HepG2 (cell line): ENCODE data around the gene GOSR1.

Experiments
- CEBPB ChIP-seq: IDR thresholded peaks from 2 replicates; pipeline ENCODE4 v1.6.1; 2011; ENCODE audit warnings: low read depth, low read length, improper control_type of control experiment, borderline replicate concordance
- GABPA ChIP-seq, 2 experiments: IDR thresholded peaks; 2 replicates each; pipeline ENCODE4 v1.6.1; 2011 to 2016; ENCODE audit warnings: low read depth in 2 of 2, low read length in 1 of 2, missing biosample characterization in 1 of 2, missing genetic modification characterization in 1 of 2
- KAT2B ChIP-seq: fragments of 150-350 bp; IDR thresholded peaks from 2 replicates; pipeline ENCODE4 v1.6.1; 2014; ENCODE audit warnings: low read depth, low read length, borderline replicate concordance
- NFYB ChIP-seq: sonication (generic); formaldehyde crosslinking; IDR thresholded peaks from 2 replicates; pipeline ENCODE4 v1.4.0; 2020; ENCODE audit warnings: missing genetic modification reagents
- NR0B2 ChIP-seq: sonication (generic); formaldehyde crosslinking; IDR thresholded peaks from 2 replicates; pipeline ENCODE4 v1.4.0; 2020; ENCODE audit warnings: mild to moderate bottlenecking, missing genetic modification reagents
- PHF20 ChIP-seq: sonication (generic); formaldehyde crosslinking; IDR thresholded peaks from 2 replicates; pipeline ENCODE4 v1.5.0; 2020; ENCODE audit warnings: mild to moderate bottlenecking, missing genetic modification reagents
- PHF8 ChIP-seq: sonication (generic); formaldehyde crosslinking; IDR thresholded peaks from 2 replicates; pipeline ENCODE4 v1.5.0; 2020; ENCODE audit warnings: missing genetic modification reagents
- POLR2A ChIP-seq, 2 experiments: IDR thresholded peaks; 2 replicates each; pipeline ENCODE4 v1.6.1; 2011; ENCODE audit warnings: low read depth in 2 of 2, low read length in 2 of 2, mild to moderate bottlenecking in 1 of 2, moderate library complexity in 1 of 2; ENCODE audit not compliant: insufficient read depth in 1 of 2
- SIX1 ChIP-seq: sonication (generic); formaldehyde crosslinking; IDR thresholded peaks from 2 replicates; pipeline ENCODE4 v1.4.0; 2020; ENCODE audit warnings: missing genetic modification reagents, borderline replicate concordance
- SOX13 ChIP-seq, 3 experiments: fragments of 450-650 bp in 1 of 3; sonication (generic) in 1 of 3; formaldehyde crosslinking in 1 of 3; IDR thresholded peaks in 2 of 3; conservative IDR thresholded peaks in 1 of 3; 2 replicates each; pipeline versions ENCODE4 v1.5.0 to v1.6.1; 2016 to 2020; ENCODE audit warnings: antibody characterized with exemption in 1 of 3, mild to moderate bottlenecking in 1 of 3, missing compliant biosample characterization in 1 of 3, missing genetic modification reagents in 1 of 3, moderate library complexity in 1 of 3
- SP1 ChIP-seq, 2 experiments: fragments of 450-650 bp in 1 of 2; sonication (generic) in 1 of 2; formaldehyde crosslinking in 1 of 2; IDR thresholded peaks; 2 replicates each; pipeline versions ENCODE4 v1.4.0 to v1.6.1; 2016 to 2020; ENCODE audit warnings: missing genetic modification reagents in 1 of 2
- ZNF766 ChIP-seq: sonication (generic); formaldehyde crosslinking; IDR thresholded peaks from 2 replicates; pipeline ENCODE4 v1.5.0; 2020; ENCODE audit warnings: missing genetic modification reagents, borderline replicate concordance
- TF ChIP-seq, protein P1 (sequence below): sonication (generic); formaldehyde crosslinking; IDR thresholded peaks from 2 replicates; pipeline ENCODE4 v1.5.0; 2020; ENCODE audit warnings: mild to moderate bottlenecking, missing genetic modification reagents, moderate library complexity
- TF ChIP-seq, protein P2 (sequence below), 2 experiments: sonication (generic) in 1 of 2; formaldehyde crosslinking in 1 of 2; IDR thresholded peaks; 2 replicates each; pipeline versions ENCODE4 v1.5.1 to v1.6.1; 2011 to 2020; ENCODE audit warnings: borderline replicate concordance in 1 of 2, low read depth in 1 of 2, low read length in 1 of 2, mild to moderate bottlenecking in 1 of 2, missing genetic modification reagents in 1 of 2, moderate library complexity in 1 of 2

GRCh38 chr17:30433514-30433913 lies 43.7 kb upstream of the GOSR1 start:
- TF ChIP-seq CEBPB (no peak), SP1 (IDR thresholded peaks at IDR 0.05) (no peak), SP1 (CRISPR knock-in tag; IDR thresholded peaks at IDR 0.05) (no peak), GABPA (IDR thresholded peaks at IDR 0.05; ENCODE audit: low read depth, low read length) (no peak), GABPA (CRISPR knock-in tag; IDR thresholded peaks at IDR 0.05; ENCODE audit: low read depth) (no peak), PHF20 (no peak), NR0B2 (CRISPR knock-in tag) (no peak), KAT2B (no peak), SOX13 (IDR thresholded peaks at IDR 0.05) (no peak), SOX13 (CRISPR knock-in tag; conservative IDR thresholded peaks at IDR 0.05 in 1 of 2, IDR thresholded peaks at IDR 0.05 in 1 of 2) (no peak), NFYB (no peak), PHF8 (CRISPR knock-in tag) (no peak), SIX1 (no peak), POLR2A (IDR thresholded peaks at IDR 0.05; ENCODE audit: insufficient read depth in 1 of 2, low read depth in 2 of 2, low read length in 2 of 2) (no peak), ZNF766 (CRISPR knock-in tag) (no peak)
- TF ChIP-seq, protein P1, sequence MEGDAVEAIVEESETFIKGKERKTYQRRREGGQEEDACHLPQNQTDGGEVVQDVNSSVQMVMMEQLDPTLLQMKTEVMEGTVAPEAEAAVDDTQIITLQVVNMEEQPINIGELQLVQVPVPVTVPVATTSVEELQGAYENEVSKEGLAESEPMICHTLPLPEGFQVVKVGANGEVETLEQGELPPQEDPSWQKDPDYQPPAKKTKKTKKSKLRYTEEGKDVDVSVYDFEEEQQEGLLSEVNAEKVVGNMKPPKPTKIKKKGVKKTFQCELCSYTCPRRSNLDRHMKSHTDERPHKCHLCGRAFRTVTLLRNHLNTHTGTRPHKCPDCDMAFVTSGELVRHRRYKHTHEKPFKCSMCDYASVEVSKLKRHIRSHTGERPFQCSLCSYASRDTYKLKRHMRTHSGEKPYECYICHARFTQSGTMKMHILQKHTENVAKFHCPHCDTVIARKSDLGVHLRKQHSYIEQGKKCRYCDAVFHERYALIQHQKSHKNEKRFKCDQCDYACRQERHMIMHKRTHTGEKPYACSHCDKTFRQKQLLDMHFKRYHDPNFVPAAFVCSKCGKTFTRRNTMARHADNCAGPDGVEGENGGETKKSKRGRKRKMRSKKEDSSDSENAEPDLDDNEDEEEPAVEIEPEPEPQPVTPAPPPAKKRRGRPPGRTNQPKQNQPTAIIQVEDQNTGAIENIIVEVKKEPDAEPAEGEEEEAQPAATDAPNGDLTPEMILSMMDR (CRISPR knock-in tag), result no peak
- TF ChIP-seq, protein P2, sequence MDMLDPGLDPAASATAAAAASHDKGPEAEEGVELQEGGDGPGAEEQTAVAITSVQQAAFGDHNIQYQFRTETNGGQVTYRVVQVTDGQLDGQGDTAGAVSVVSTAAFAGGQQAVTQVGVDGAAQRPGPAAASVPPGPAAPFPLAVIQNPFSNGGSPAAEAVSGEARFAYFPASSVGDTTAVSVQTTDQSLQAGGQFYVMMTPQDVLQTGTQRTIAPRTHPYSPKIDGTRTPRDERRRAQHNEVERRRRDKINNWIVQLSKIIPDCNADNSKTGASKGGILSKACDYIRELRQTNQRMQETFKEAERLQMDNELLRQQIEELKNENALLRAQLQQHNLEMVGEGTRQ (IDR thresholded peaks at IDR 0.05; ENCODE audit: low read depth, low read length), result no peak
- TF ChIP-seq, protein P2 (CRISPR knock-in tag; IDR thresholded peaks at IDR 0.05; ENCODE audit: borderline replicate concordance), result no peak
